ENCODE measurements around the gene POLA2. TPM values are rescaled to one million over a fixed set of nuclear protein-coding genes. Genes with fewer than 3 reads are reported as not detected.

POLA2 gene
- total RNA-seq, 1 experiment from 2014 or later, result 39.0 TPM

GRCh38 chr11:65288706-65289536, 27.2 kb downstream of the POLA2 start:
- DNase-seq (ENCODE audit: low read depth, low spot score) (no peak), ATAC-seq (no peak)
- TF ChIP-seq POLR2AphosphoS5 (IDR thresholded peaks at IDR 0.05; ENCODE audit: low read depth, low read length) (no peak), TCF7L2 (IDR thresholded peaks at IDR 0.05; ENCODE audit: low read depth, low read length) (no peak), SIN3A (IDR thresholded peaks at IDR 0.05; ENCODE audit: borderline replicate concordance, insufficient read depth, low read depth, low read length) (no peak), REST (IDR thresholded peaks at IDR 0.05; ENCODE audit: insufficient read depth in 1 of 2, low read depth in 2 of 2, low read length in 1 of 2) (no peak), CTCF (IDR thresholded peaks at IDR 0.05) (no peak)
- ChIA-PET POLR2A (no interaction called here), CTCF (interaction anchor here (0.5 to 0.6 kb wide), 2 partner anchors 14 to 44 kb away, joined by 4 to 6 read pairs; no protein-coding TSS in a partner anchor)
- Histone ChIP-seq H3K4me1 (ENCODE audit: control insufficient read depth, insufficient read depth, low read length) (no peaks in the 10 kb centered on the region), H3K36me3 (ENCODE audit: control insufficient read depth, insufficient read depth, low read length) (peaks cover 7% of the 10 kb centered on the region; the same call in 1 of the 2 replicates), H3K9me3 (ENCODE audit: control insufficient read depth, insufficient read depth, low read depth, low read length) (no peaks in the 10 kb centered on the region), H3K27ac (ENCODE audit: low read length) (no peak overlapping the region), H3K27me3 (ENCODE audit: control insufficient read depth, insufficient read depth, low read length) (no peaks in the 10 kb centered on the region), H3K4me3 (ENCODE audit: low read depth in 2 of 2, low read length in 2 of 2) (no peak overlapping the region)
- intact Hi-C loops (cut with micrococcal nuclease; ENCODE audit: unreplicated experiment), result no loop called here
- in situ Hi-C loops (cut with HindIII; ENCODE audit: low pct_unique_long_range_greater_than_20kb, low sequenced_read_pairs), result no loop called here
- BruUV-seq (replicated peaks), result no TSS peak

GRCh38 chr11:65290448-65291165, 28.8 kb downstream of the POLA2 start:
- Histone ChIP-seq H3K27me3 (ENCODE audit: control insufficient read depth, insufficient read depth, low read length) (no peaks in the 10 kb centered on the region), H3K9me3 (ENCODE audit: control insufficient read depth, insufficient read depth, low read depth, low read length) (no peaks in the 10 kb centered on the region), H3K4me3 (ENCODE audit: low read depth in 2 of 2, low read length in 2 of 2) (no peak overlapping the region), H3K4me1 (ENCODE audit: control insufficient read depth, insufficient read depth, low read length) (no peaks in the 10 kb centered on the region), H3K27ac (ENCODE audit: low read length) (no peak overlapping the region), H3K36me3 (ENCODE audit: control insufficient read depth, insufficient read depth, low read length) (peaks cover 7% of the 10 kb centered on the region)
- BruUV-seq (replicated peaks), result no TSS peak
- ChIA-PET POLR2A (interaction anchor here (0.5 to 0.7 kb wide), 2 partner anchors 16 to 23 kb away, joined by 3 to 4 read pairs; no protein-coding TSS in a partner anchor), CTCF (no interaction called here)
- no peak for DNase-seq (ENCODE audit: low read depth, low spot score)
- ATAC-seq, result no peak
- TF ChIP-seq CTCF (IDR thresholded peaks at IDR 0.05), result no peak
- TF ChIP-seq REST (IDR thresholded peaks at IDR 0.05; ENCODE audit: insufficient read depth in 1 of 2, low read depth in 2 of 2, low read length in 1 of 2), result no peak
- TF ChIP-seq SIN3A (IDR thresholded peaks at IDR 0.05; ENCODE audit: borderline replicate concordance, insufficient read depth, low read depth, low read length), result no peak
- no peak for TF ChIP-seq POLR2AphosphoS5 (IDR thresholded peaks at IDR 0.05; ENCODE audit: low read depth, low read length)
- intact Hi-C loops (cut with micrococcal nuclease; ENCODE audit: unreplicated experiment) (no loop called here), in situ Hi-C loops (cut with HindIII; ENCODE audit: low pct_unique_long_range_greater_than_20kb, low sequenced_read_pairs) (no loop called here)

Data from Panc1 (cell line).